ENCODE measurements around the gene ACOT7.
A peak's percentile ranks its signal among the peaks of the same experiment; 100 is the strongest.
"Not testable (repeated sequence)": the region's sequence is repeated elsewhere in the genome, so short reads cannot be mapped to it uniquely, and the experiment has no call there.

The ACOT7 gene

GRCh38 chr1:6245086-6245868 is 148.3 kb downstream of the ACOT7 start:
- DNase-seq: peak; percentile 87

GRCh38 chr1:6244401-6245049 is 149.0 kb downstream of the ACOT7 start:
- DNase-seq: no peak

GRCh38 chr1:6243993-6244392 is 149.6 kb downstream of the ACOT7 start, which contains the start of gene HES3:
Gene HES3, plus strand, starts transcription at chr1:6244179. Its CDS starts 187 bp downstream, at chr1:6244366.
- no peak for DNase-seq

GRCh38 chr1:6243053-6243834 is 150.3 kb downstream of the ACOT7 start:
- DNase-seq: no peak

- peak; percentile 63 for DNase-seq
Measured at GRCh38 chr1:6241887-6242740, 151.5 kb downstream of the ACOT7 start.

GRCh38 chr1:6241107-6241886 is 152.3 kb downstream of the ACOT7 start:
- no peak for DNase-seq

- peak; percentile 80 for DNase-seq
Measured at GRCh38 chr1:6239950-6240768, 153.4 kb downstream of the ACOT7 start.

- DNase-seq: no peak
Measured at GRCh38 chr1:6239213-6239752, 154.3 kb downstream of the ACOT7 start.

- DNase-seq: no peak
Measured at GRCh38 chr1:6237093-6237492, 156.5 kb downstream of the ACOT7 start.

- DNase-seq: peak; percentile 38
Measured at GRCh38 chr1:6235296-6235677, 158.3 kb downstream of the ACOT7 start.

- peak; percentile 8 for DNase-seq
Measured at GRCh38 chr1:6234502-6235295, 158.9 kb downstream of the ACOT7 start.

GRCh38 chr1:6233376-6233775 is 160.2 kb downstream of the ACOT7 start:
- DNase-seq: no peak

- DNase-seq: no peak
Measured at GRCh38 chr1:6225651-6226050, 167.9 kb downstream of the ACOT7 start.

- no peak for DNase-seq
Measured at GRCh38 chr1:6224718-6225117, 168.8 kb downstream of the ACOT7 start.

- DNase-seq: no peak
Measured at GRCh38 chr1:6223617-6224016, 169.9 kb downstream of the ACOT7 start.

- DNase-seq: no peak
Measured at GRCh38 chr1:6222636-6223035, 170.9 kb downstream of the ACOT7 start.

GRCh38 chr1:6221210-6221784 is 172.3 kb downstream of the ACOT7 start:
- no peak for DNase-seq

- DNase-seq: no peak
Measured at GRCh38 chr1:6220236-6220635, 173.3 kb downstream of the ACOT7 start.

GRCh38 chr1:6219641-6220040 is 173.9 kb downstream of the ACOT7 start:
- DNase-seq: not testable (repeated sequence)
